Measurements from ENCODE around the gene DNAJC10. TPM values are rescaled to one million over a fixed set of nuclear protein-coding genes. Genes with fewer than 3 reads are reported as not detected.
"Not testable (repeated sequence)": the region's sequence is repeated elsewhere in the genome, so short reads cannot be mapped to it uniquely, and the experiment has no call there.

Gene DNAJC10
- polyA plus RNA-seq, 3 donors, result 25.2 to 102 (median 79.4) TPM

DNA sequence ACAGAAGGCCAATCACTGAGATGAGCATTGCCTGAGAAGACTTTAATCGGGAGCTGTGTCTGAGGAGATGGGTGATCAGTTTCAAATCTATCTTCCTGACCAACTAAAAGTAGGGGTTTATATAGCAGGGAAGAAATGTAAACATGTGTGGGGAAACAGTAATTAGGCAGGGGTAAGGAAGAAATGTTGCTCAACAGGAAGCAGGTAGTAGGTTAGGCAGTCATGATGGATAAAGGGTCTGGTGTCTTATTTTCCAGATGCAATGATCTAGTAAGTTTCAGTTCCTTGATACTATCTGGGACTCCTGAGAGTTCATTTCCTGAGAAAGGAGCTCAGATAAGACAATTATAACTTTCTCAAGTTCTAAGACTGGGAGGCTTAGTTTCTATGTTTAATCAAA is 33.8 kb upstream of the DNAJC10 start:
- peak overlapping the region; percentile 36 for H2AFZ ChIP-seq (ENCODE audit: insufficient read depth, low read depth, low read length, poor library complexity, severe bottlenecking)
- peak overlapping the region; percentile 40 for H3K4me2 ChIP-seq (replicated peaks; ENCODE audit: extremely low read depth, low read length, poor library complexity, severe bottlenecking)
- H3K27ac Mint-ChIP-seq, result peak overlapping the region in 5 of 7 donors; percentile 33 to 82 (median 66)
- H3K27me3 ChIP-seq (ENCODE audit: control insufficient read depth in 2 of 2, insufficient read depth in 2 of 2, low read length in 2 of 2), result no peaks in the 10 kb centered on the region
- no peaks in the 10 kb centered on the region for H3K79me2 ChIP-seq (ENCODE audit: insufficient read depth, low read length)
- peaks cover 34% of the 10 kb centered on the region in 2 donors for H3K4me1 ChIP-seq (ENCODE audit: control insufficient read depth in 1 of 2, insufficient read depth in 2 of 2, low read length in 2 of 2)
- peak overlapping the region in 1 of 2 donors; percentile 67 for H3K4me3 Mint-ChIP-seq
- H3K9me3 Mint-ChIP-seq, result peaks cover 0 to 7% (median 4%) of the 10 kb centered on the region in 7 donors
- H3K36me3 ChIP-seq (replicated peaks in 1 of 2; ENCODE audit: control insufficient read depth in 1 of 2, insufficient read depth in 2 of 2, low read length in 2 of 2), result no peaks in the 10 kb centered on the region
- H3K27me3 Mint-ChIP-seq (ENCODE audit: low read depth in 3 of 3), result peaks cover 0 to 2% (median 0%) of the 10 kb centered on the region in 3 donors
- H4K20me1 ChIP-seq (ENCODE audit: insufficient read depth, low read length), result no peaks in the 10 kb centered on the region
- peaks cover 38% of the 10 kb centered on the region for H3K4me1 Mint-ChIP-seq
- H3K4me3 ChIP-seq (replicated peaks in 1 of 3; ENCODE audit: low read depth in 2 of 3, low read length in 3 of 3), result peak overlapping the region in 1 of 3 experiments; percentile 33
- DNase-seq, result peak in 2 of 3 donors; percentile 4 to 16
- intact Hi-C loops (cut with micrococcal nuclease), result no loop called here
- peak overlapping the region in 1 of 2 donors; percentile 57 for H3K27ac ChIP-seq (ENCODE audit: low read depth in 1 of 2, low read length in 2 of 2)
- H3K9ac ChIP-seq (ENCODE audit: insufficient read depth, low read length, poor library complexity, severe bottlenecking), result no peak overlapping the region
- no CpG with 5 or more reads among the region's 1 CpG for WGBS (ENCODE audit: insufficient coverage)
- TF ChIP-seq, protein P1, sequence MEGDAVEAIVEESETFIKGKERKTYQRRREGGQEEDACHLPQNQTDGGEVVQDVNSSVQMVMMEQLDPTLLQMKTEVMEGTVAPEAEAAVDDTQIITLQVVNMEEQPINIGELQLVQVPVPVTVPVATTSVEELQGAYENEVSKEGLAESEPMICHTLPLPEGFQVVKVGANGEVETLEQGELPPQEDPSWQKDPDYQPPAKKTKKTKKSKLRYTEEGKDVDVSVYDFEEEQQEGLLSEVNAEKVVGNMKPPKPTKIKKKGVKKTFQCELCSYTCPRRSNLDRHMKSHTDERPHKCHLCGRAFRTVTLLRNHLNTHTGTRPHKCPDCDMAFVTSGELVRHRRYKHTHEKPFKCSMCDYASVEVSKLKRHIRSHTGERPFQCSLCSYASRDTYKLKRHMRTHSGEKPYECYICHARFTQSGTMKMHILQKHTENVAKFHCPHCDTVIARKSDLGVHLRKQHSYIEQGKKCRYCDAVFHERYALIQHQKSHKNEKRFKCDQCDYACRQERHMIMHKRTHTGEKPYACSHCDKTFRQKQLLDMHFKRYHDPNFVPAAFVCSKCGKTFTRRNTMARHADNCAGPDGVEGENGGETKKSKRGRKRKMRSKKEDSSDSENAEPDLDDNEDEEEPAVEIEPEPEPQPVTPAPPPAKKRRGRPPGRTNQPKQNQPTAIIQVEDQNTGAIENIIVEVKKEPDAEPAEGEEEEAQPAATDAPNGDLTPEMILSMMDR (IDR thresholded peaks at IDR 0.05), result no peak
- peaks cover 0 to 7% of the 10 kb centered on the region in 2 donors for H3K9me3 ChIP-seq (replicated peaks in 1 of 2; ENCODE audit: control insufficient read depth in 1 of 2, insufficient read depth in 1 of 2, low read length in 2 of 2)
- no peaks in the 10 kb centered on the region for H3K36me3 Mint-ChIP-seq

DNA sequence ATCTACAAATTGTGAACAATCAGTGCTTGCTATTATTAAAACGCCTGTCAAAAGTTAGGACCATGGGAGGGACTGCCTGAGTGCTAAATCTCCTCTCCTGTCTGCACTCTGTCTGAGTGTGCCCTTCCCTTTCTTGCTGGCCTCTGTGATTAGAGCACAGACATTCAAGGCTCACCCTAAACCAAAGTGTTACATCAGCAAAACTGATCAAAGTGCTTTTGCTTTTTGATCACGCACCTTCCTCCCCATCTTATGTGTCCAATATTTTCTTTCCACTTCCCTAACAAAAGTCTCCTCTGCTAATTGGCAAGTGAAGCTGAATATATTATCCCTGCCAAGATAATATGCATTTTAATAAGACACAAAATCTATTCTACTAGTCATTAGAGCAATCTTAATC is 30.5 kb upstream of the DNAJC10 start:
- no peak overlapping the region for H3K9ac ChIP-seq (ENCODE audit: insufficient read depth, low read length, poor library complexity, severe bottlenecking)
- H2AFZ ChIP-seq (ENCODE audit: insufficient read depth, low read depth, low read length, poor library complexity, severe bottlenecking), result no peak overlapping the region
- H3K4me1 ChIP-seq (ENCODE audit: control insufficient read depth in 1 of 2, insufficient read depth in 2 of 2, low read length in 2 of 2), result peaks cover 26% of the 10 kb centered on the region in 2 donors
- H3K36me3 ChIP-seq (replicated peaks in 1 of 2; ENCODE audit: control insufficient read depth in 1 of 2, insufficient read depth in 2 of 2, low read length in 2 of 2), result no peaks in the 10 kb centered on the region
- H4K20me1 ChIP-seq (ENCODE audit: insufficient read depth, low read length), result no peaks in the 10 kb centered on the region
- H3K4me3 ChIP-seq (replicated peaks in 1 of 3; ENCODE audit: low read depth in 2 of 3, low read length in 3 of 3), result no peak overlapping the region
- no peaks in the 10 kb centered on the region for H3K36me3 Mint-ChIP-seq
- H3K27me3 Mint-ChIP-seq (ENCODE audit: low read depth in 3 of 3), result peaks cover 0 to 2% (median 0%) of the 10 kb centered on the region in 3 donors
- peaks cover 0 to 7% of the 10 kb centered on the region in 2 donors for H3K9me3 ChIP-seq (replicated peaks in 1 of 2; ENCODE audit: control insufficient read depth in 1 of 2, insufficient read depth in 1 of 2, low read length in 2 of 2)
- peaks cover 28% of the 10 kb centered on the region for H3K4me1 Mint-ChIP-seq
- no peaks in the 10 kb centered on the region for H3K27me3 ChIP-seq (ENCODE audit: control insufficient read depth in 2 of 2, insufficient read depth in 2 of 2, low read length in 2 of 2)
- no peak for DNase-seq
- intact Hi-C loops (cut with micrococcal nuclease), result no loop called here
- H3K27ac ChIP-seq (ENCODE audit: low read depth in 1 of 2, low read length in 2 of 2), result no peak overlapping the region
- peaks cover 4 to 13% (median 8%) of the 10 kb centered on the region in 7 donors for H3K9me3 Mint-ChIP-seq
- no peak overlapping the region for H3K4me2 ChIP-seq (replicated peaks; ENCODE audit: extremely low read depth, low read length, poor library complexity, severe bottlenecking)
- H3K79me2 ChIP-seq (ENCODE audit: insufficient read depth, low read length), result no peaks in the 10 kb centered on the region
- H3K4me3 Mint-ChIP-seq, result no peak overlapping the region
- TF ChIP-seq, protein P1 (IDR thresholded peaks at IDR 0.05), result no peak
- no CpG with 5 or more reads among the region's 2 CpGs for WGBS (ENCODE audit: insufficient coverage)
- H3K27ac Mint-ChIP-seq, result no peak overlapping the region

DNA sequence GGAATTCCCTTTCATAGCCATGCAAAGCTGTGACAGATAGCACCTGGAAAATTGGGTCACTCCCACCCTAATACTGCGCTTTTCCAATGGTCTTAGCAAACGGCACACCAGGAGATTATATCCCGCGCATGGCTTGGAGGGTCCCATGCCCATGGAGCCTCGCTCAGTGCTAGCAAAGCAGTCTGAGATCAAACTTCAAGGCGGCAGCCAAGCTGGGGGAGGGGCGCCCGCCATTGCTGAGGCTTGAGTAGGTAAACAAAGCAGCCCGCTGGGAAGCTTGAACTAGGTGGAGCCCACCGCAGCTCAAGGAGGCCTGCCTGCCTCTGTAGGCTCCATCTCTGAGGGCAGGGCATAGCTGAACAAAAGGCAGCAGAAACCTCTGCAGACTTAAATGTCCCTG is 29.3 kb upstream of the DNAJC10 start:
- H3K4me1 Mint-ChIP-seq, result peaks cover 17% of the 10 kb centered on the region
- H3K36me3 Mint-ChIP-seq; H3K36me3 ChIP-seq (replicated peaks in 1 of 2; ENCODE audit: control insufficient read depth in 1 of 2, insufficient read depth in 2 of 2, low read length in 2 of 2); H3K4me3 Mint-ChIP-seq; H3K4me3 ChIP-seq (replicated peaks in 1 of 3; ENCODE audit: low read depth in 2 of 3, low read length in 3 of 3); H3K27me3 ChIP-seq (ENCODE audit: control insufficient read depth in 2 of 2, insufficient read depth in 2 of 2, low read length in 2 of 2); H3K27me3 Mint-ChIP-seq (ENCODE audit: low read depth in 3 of 3); H3K79me2 ChIP-seq (ENCODE audit: insufficient read depth, low read length); DNase-seq; H4K20me1 ChIP-seq (ENCODE audit: insufficient read depth, low read length); H3K27ac Mint-ChIP-seq; H3K4me2 ChIP-seq (replicated peaks; ENCODE audit: extremely low read depth, low read length, poor library complexity, severe bottlenecking); H3K27ac ChIP-seq (ENCODE audit: low read depth in 1 of 2, low read length in 2 of 2); H3K9ac ChIP-seq (ENCODE audit: insufficient read depth, low read length, poor library complexity, severe bottlenecking); H2AFZ ChIP-seq (ENCODE audit: insufficient read depth, low read depth, low read length, poor library complexity, severe bottlenecking); H3K9me3 ChIP-seq (replicated peaks in 1 of 2; ENCODE audit: control insufficient read depth in 1 of 2, insufficient read depth in 1 of 2, low read length in 2 of 2); intact Hi-C loops (cut with micrococcal nuclease): not testable (repeated sequence)
- peaks cover 14 to 15% of the 10 kb centered on the region in 2 donors for H3K4me1 ChIP-seq (ENCODE audit: control insufficient read depth in 1 of 2, insufficient read depth in 2 of 2, low read length in 2 of 2)
- whole genome bisulfite sequencing (ENCODE audit: insufficient coverage), result 100% methylated on average over 8 of the region's 10 CpGs
- peaks cover 7 to 17% (median 10%) of the 10 kb centered on the region in 7 donors for H3K9me3 Mint-ChIP-seq

Measured in CD14-positive monocyte (primary cell).